ENCODE results near the gene TGFBR3.

DNA sequence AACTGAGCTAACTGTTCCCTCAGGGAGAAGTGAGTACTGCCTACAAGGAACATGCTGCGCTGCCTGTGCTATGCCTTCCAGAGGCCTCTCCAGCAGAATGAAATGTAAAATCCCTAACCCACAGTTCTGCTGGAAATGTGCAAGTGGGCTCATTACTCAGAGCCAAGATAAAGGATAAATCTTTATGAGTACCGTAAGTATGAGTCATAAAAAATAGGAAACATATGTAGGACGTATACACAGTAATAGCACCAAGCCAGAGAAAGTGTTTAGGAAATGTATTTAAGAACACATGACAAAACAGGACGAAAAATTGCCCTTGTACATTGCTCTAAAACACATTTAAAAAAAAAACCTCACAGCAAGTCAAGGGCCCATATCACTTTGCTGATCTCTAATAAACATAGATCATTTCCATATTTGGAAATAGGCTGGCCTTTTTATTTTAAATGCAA lies 104.6 kb downstream of the TGFBR3 start:
- TF ChIP-seq CTCF (IDR thresholded peaks at IDR 0.05; ENCODE audit: poor library complexity) (no peak), EZH2phosphoT487 (IDR thresholded peaks at IDR 0.05; ENCODE audit: low read depth, severe bottlenecking, unreplicated experiment) (no peak), EZH2 (IDR thresholded peaks at IDR 0.05; ENCODE audit: borderline replicate concordance) (no peak)
